Cortex of kidney (tissue), 1 donor: Measurements from ENCODE around the gene ATP6V0A1.
"Not testable (repeated sequence)": the region's sequence is repeated elsewhere in the genome, so short reads cannot be mapped to it uniquely, and the experiment has no call there.

Experiments used
- DNase-seq: peaks from one replicate; lab custom pipeline; 2025; lab: John Stamatoyannopoulos, UW

ATP6V0A1 gene

GRCh38 chr17:42438600-42439567, 19.8 kb upstream of the ATP6V0A1 start:
- no peak for DNase-seq

- no peak for DNase-seq
Measured at GRCh38 chr17:42441371-42442195, 17.1 kb upstream of the ATP6V0A1 start.

GRCh38 chr17:42442196-42442565, 16.5 kb upstream of the ATP6V0A1 start:
- DNase-seq, result no peak

- DNase-seq, result not testable (repeated sequence)
Measured at GRCh38 chr17:42449176-42449575, 9.5 kb upstream of the ATP6V0A1 start.

GRCh38 chr17:42449838-42450237, 8.8 kb upstream of the ATP6V0A1 start:
- DNase-seq, result not testable (repeated sequence)

- not testable (repeated sequence) for DNase-seq
Measured at GRCh38 chr17:42451270-42451669, 7.4 kb upstream of the ATP6V0A1 start.

- DNase-seq, result no peak
Measured at GRCh38 chr17:42453439-42453838, 5.2 kb upstream of the ATP6V0A1 start.

- DNase-seq, result not testable (repeated sequence)
Measured at GRCh38 chr17:42454987-42455386, 3.7 kb upstream of the ATP6V0A1 start.

- no peak for DNase-seq
Measured at GRCh38 chr17:42456223-42457106, 2.2 kb upstream of the ATP6V0A1 start.

- no peak for DNase-seq
Measured at GRCh38 chr17:42457107-42457792, 1.4 kb upstream of the ATP6V0A1 start.

- no peak for DNase-seq
Measured at GRCh38 chr17:42459256-42459800, 650 bp downstream of the ATP6V0A1 start.

GRCh38 chr17:42459801-42460281, 1.2 kb downstream of the ATP6V0A1 start:
- DNase-seq, result no peak

- no peak for DNase-seq
Measured at GRCh38 chr17:42460371-42460770, 1.7 kb downstream of the ATP6V0A1 start.

- DNase-seq, result no peak
Measured at GRCh38 chr17:42463976-42464400, 5.3 kb downstream of the ATP6V0A1 start.

- no peak for DNase-seq
Measured at GRCh38 chr17:42467889-42468288, 9.2 kb downstream of the ATP6V0A1 start.

- DNase-seq, result no peak
Measured at GRCh38 chr17:42472709-42473521, 14.2 kb downstream of the ATP6V0A1 start.

- no peak for DNase-seq
Measured at GRCh38 chr17:42474276-42474675, 15.6 kb downstream of the ATP6V0A1 start.

GRCh38 chr17:42475121-42475520, 16.4 kb downstream of the ATP6V0A1 start:
- DNase-seq, result no peak

GRCh38 chr17:42475835-42476234, 17.2 kb downstream of the ATP6V0A1 start:
- no peak for DNase-seq

GRCh38 chr17:42476411-42476810, 17.7 kb downstream of the ATP6V0A1 start:
- no peak for DNase-seq
